CD4-positive, CD25-positive, alpha-beta regulatory T cell (primary cell): ENCODE measurements around the gene ISOC2. TPM values are rescaled to one million over a fixed set of nuclear protein-coding genes. Genes with fewer than 3 reads are reported as not detected.
"Not testable (repeated sequence)": the region's sequence is repeated elsewhere in the genome, so short reads cannot be mapped to it uniquely, and the experiment has no call there.

ENCODE experiments used
- ATAC-seq, 2 donors: fragments of 150-1000 bp; cut with Tn5 transposase; one replicate each; pipeline ENCODE4 v1.10.0; 2021; ENCODE audit warnings: low read depth in 2 of 2, moderate number of reproducible peaks in 2 of 2, moderate library complexity in 1 of 2
- DNase-seq, 3 donors: peaks; one replicate each; pipeline versions ENCODE4 v3.0.0 to v3.0.0-alpha.2; 2012 to 2022; ENCODE audit warnings: mixed read lengths in 1 of 3
- H3K27ac ChIP-seq: one replicate; pipeline ENCODE4 v1.7.0; 2013; ENCODE audit warnings: mild to moderate bottlenecking, low read length; ENCODE audit not compliant: insufficient read depth, poor library complexity, severe bottlenecking
- H3K27me3 ChIP-seq: one replicate; pipeline ENCODE4 v1.7.0; 2013; ENCODE audit warnings: low read length; ENCODE audit not compliant: control insufficient read depth, insufficient read depth
- H3K36me3 ChIP-seq: one replicate; pipeline ENCODE4 v1.7.0; 2013; ENCODE audit warnings: mild to moderate bottlenecking, low read length, moderate library complexity; ENCODE audit not compliant: control insufficient read depth, insufficient read depth
- H3K4me1 ChIP-seq: 2 replicates; pipeline ENCODE4 v1.7.0; 2013; ENCODE audit warnings: mild to moderate bottlenecking, low read length; ENCODE audit not compliant: insufficient read depth, control insufficient read depth, poor library complexity, severe bottlenecking
- H3K4me3 ChIP-seq: one replicate; pipeline ENCODE4 v1.7.0; 2013; ENCODE audit warnings: low read depth, mild to moderate bottlenecking, low read length, moderate library complexity
- H3K9me3 ChIP-seq, 2 experiments: 1 replicate in 1 of 2; 2 replicates in 1 of 2; pipeline ENCODE4 v1.7.0; 2013; ENCODE audit warnings: low read length in 2 of 2, mild to moderate bottlenecking in 1 of 2, moderate library complexity in 1 of 2; ENCODE audit not compliant: control insufficient read depth in 2 of 2
- H3K27ac Mint-ChIP-seq, 3 donors: one replicate each; pipeline ENCODE4 v1.8.0; 2020 to 2022; ENCODE audit warnings: mild to moderate bottlenecking in 3 of 3, mixed read lengths in 3 of 3, moderate library complexity in 2 of 3
- H3K27me3 Mint-ChIP-seq: one replicate; pipeline ENCODE4 v1.8.0; 2022; ENCODE audit warnings: mild to moderate bottlenecking, mixed read lengths
- H3K36me3 Mint-ChIP-seq: one replicate; pipeline ENCODE4 v1.8.0; 2020; ENCODE audit warnings: mixed read lengths
- H3K4me1 Mint-ChIP-seq, 4 donors: one replicate each; pipeline ENCODE4 v1.8.0; 2020 to 2022; ENCODE audit warnings: mixed read lengths in 4 of 4, mild to moderate bottlenecking in 1 of 4
- H3K4me3 Mint-ChIP-seq, 4 donors: one replicate each; pipeline ENCODE4 v1.8.0; 2020 to 2022; ENCODE audit warnings: mild to moderate bottlenecking in 4 of 4, mixed read lengths in 4 of 4, moderate library complexity in 3 of 4
- H3K9me3 Mint-ChIP-seq, 7 donors: one replicate each; pipeline ENCODE4 v1.8.0; 2020 to 2022; ENCODE audit warnings: mixed read lengths in 7 of 7, mild to moderate bottlenecking in 3 of 7, moderate library complexity in 2 of 7
- polyA plus RNA-seq, 4 donors: library from polyadenylated mRNA; unstranded; fragments of 300-500 nt; fragmentation: Illumina TruSeq; gene quantifications; one replicate each; pipeline ENCODE4 v1.2.3, GENCODE V29; 2021
- total RNA-seq: library from RNA; stranded (reverse); gene quantifications from one replicate; pipeline ENCODE4 v1.2.3, GENCODE V29; 2022

ISOC2 gene
- total and polyA plus RNA-seq, 5 donors from 2014 or later, result 6.3 to 34.1 (median 24.9) TPM

DNA sequence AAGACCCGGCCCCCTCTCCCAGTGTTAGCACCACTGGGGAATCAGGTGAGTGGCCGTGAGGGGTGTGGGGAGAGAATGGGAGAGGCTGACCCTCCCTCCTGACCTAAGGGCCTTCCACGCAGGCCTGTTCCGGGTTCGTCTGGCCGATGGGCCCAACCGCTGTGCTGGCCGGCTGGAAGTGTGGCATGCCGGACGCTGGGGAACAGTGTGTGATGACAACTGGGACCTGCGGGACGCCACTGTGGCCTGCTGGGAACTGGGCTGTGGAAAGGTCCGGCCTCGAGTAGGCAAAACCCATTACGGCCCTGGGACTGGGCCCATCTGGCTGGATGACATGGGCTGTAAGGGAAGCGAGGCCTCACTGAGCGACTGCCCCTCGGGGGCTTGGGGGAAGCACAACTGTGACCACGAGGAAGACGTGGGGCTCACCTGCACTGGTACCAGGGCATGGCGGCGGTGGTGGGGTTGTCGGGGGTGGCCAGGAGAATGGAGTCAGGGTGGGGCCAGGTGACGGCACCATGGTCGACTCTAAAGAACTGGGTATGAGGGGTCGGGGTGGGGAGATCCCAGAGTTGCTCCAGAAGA lies 39.0 kb upstream of the ISOC2 start:
- H3K27me3 ChIP-seq, result no peaks in the 10 kb centered on the region
- Mint-ChIP-seq H3K9me3 (no peaks in the 10 kb centered on the region), H3K4me3 (peak overlapping the region in 1 of 4 donors; percentile 54), H3K4me1 (peaks cover 0 to 17% (median 7%) of the 10 kb centered on the region in 4 donors), H3K27ac (no peak overlapping the region), H3K27me3 (peaks cover 8% of the 10 kb centered on the region), H3K36me3 (peaks cover 4% of the 10 kb centered on the region)
- H3K4me1 ChIP-seq, result peaks cover 11% of the 10 kb centered on the region
- H3K4me3 ChIP-seq, result no peak overlapping the region
- H3K9me3 ChIP-seq, result no peaks in the 10 kb centered on the region
- H3K27ac ChIP-seq, result no peak overlapping the region
- H3K36me3 ChIP-seq, result no peaks in the 10 kb centered on the region
- DNase-seq (no peak), ATAC-seq (no peak)

DNA sequence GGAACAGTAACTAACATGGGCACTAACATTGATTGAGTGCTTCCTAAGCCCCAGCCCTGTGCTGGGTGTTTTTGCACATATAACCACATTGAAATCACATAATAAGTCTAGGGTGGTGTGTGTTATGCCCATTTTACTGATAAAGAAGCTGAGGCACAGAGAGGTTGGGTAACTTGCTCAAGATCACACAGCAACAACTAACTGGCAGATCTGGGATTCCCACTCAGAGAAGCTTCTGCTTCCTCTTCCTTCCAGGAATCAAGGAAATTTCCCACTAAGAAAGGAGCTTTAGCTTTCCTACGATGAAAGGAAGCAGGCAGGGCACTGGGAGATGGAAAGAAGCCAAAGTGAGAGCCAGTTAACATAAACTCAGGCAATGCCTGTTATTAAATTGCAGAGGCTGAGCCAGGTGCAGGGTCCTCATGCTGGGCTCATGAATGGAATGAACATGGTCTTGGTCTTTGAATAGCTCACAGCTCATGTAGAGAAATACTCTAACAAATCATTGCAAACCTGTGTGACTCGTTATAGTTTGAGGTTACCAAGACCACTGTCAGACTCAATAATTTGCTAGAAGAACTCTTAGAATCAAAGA lies 36.9 kb upstream of the ISOC2 start:
- H3K27ac ChIP-seq, result no peak overlapping the region
- no peak overlapping the region for H3K27ac Mint-ChIP-seq
- H3K9me3 Mint-ChIP-seq, result no peaks in the 10 kb centered on the region
- H3K27me3 ChIP-seq, result no peaks in the 10 kb centered on the region
- H3K4me1 Mint-ChIP-seq, result peaks cover 0 to 14% (median 3%) of the 10 kb centered on the region in 4 donors
- peaks cover 1% of the 10 kb centered on the region for H3K4me1 ChIP-seq
- no peak overlapping the region for H3K4me3 Mint-ChIP-seq
- no peak overlapping the region for H3K4me3 ChIP-seq
- H3K36me3 ChIP-seq, result no peaks in the 10 kb centered on the region
- DNase-seq (no peak), ATAC-seq (no peak)
- peaks cover 4% of the 10 kb centered on the region for H3K36me3 Mint-ChIP-seq
- no peaks in the 10 kb centered on the region for H3K9me3 ChIP-seq
- H3K27me3 Mint-ChIP-seq, result no peaks in the 10 kb centered on the region

DNA sequence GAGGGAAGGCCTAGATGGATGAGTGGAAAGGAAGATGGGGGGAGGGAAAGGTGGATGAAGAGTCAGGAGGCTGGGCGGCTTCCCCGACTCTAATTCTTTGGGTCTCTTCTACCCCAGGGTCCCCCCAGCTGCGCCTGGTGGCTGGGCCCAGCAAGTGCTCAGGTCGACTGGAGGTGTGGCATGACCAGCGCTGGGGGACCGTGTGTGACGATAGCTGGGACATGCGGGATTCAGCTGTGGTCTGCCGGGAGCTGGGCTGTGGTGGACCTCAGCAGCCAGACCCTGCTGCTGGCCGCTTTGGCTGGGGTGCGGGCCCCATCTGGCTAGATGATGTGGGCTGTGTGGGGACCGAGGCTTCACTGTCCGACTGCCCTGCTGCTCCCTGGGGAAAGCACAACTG lies 36.3 kb upstream of the ISOC2 start:
- Histone ChIP-seq H3K4me1 (no peaks in the 10 kb centered on the region), H3K36me3 (no peaks in the 10 kb centered on the region), H3K27me3 (no peaks in the 10 kb centered on the region), H3K4me3 (no peak overlapping the region), H3K9me3 (no peaks in the 10 kb centered on the region), H3K27ac (no peak overlapping the region)
- peaks cover 0 to 11% (median 3%) of the 10 kb centered on the region in 4 donors for H3K4me1 Mint-ChIP-seq
- no peaks in the 10 kb centered on the region for H3K9me3 Mint-ChIP-seq
- H3K27me3 Mint-ChIP-seq, result no peaks in the 10 kb centered on the region
- H3K36me3 Mint-ChIP-seq, result peaks cover 4% of the 10 kb centered on the region
- ATAC-seq (no peak), DNase-seq (no peak)
- peak overlapping the region in 1 of 3 donors; percentile 44 for H3K27ac Mint-ChIP-seq
- no peak overlapping the region for H3K4me3 Mint-ChIP-seq

DNA sequence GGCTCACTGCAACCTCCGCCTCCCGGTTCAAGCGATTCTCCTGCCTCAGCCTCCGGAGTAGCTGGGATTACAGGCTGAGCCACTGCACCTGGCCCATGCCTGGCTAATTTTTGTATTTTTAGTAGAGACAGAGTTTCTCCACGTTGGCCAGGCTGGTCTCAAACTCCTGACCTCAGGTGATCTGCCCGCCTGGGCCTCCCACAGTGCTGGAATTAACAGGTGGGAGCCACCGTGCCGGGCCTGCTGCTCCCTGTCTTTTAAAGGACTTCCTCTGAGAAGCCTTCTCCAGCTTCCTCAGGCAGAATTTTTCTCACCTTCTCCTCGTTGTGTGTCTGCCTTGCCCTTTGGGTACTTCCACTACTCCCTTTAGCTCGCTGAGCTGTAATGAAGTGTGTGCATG lies 35.4 kb upstream of the ISOC2 start:
- not testable (repeated sequence) for H3K27ac ChIP-seq, DNase-seq, H3K36me3 Mint-ChIP-seq, H3K4me3 ChIP-seq, H3K27ac Mint-ChIP-seq, H3K4me1 ChIP-seq, ATAC-seq, H3K4me3 Mint-ChIP-seq, H3K9me3 ChIP-seq, H3K27me3 Mint-ChIP-seq, H3K9me3 Mint-ChIP-seq, H3K36me3 ChIP-seq, H3K4me1 Mint-ChIP-seq, H3K27me3 ChIP-seq

DNA sequence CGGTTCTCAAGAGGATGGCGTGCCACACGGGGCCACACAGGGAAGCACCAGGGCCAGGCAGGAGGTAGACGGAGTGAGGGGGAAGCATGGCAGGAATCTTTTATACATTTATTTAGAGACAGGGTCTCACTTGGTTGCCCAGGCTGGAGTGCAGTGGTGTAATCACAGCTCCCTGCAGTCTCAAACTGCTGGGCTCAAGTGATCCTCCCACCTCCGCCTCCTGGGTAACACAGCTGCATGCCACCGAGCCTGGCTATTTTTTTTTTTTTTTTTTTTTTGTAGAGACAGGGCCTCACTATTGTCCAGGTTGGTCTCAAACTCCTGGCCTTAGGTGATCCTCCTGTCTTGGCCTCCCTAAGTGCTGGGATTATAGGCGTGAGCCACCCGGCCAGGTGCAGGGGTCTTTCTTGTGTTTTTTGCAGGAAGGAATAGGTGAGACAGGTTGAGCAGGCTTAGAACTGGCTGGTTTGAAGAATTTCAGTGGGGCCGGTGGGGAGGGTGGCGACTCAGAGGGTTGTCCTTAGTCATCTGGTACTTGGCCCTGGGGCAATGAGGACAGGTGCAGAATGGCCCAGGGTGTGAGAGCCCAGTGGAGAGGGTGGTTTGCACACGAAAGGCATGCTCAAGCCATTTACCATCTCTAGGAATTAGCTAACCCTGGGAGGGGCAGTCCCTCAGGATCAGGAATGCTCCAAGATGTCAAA lies 34.4 kb upstream of the ISOC2 start:
- Histone ChIP-seq H3K27ac (no peak overlapping the region), H3K36me3 (no peaks in the 10 kb centered on the region), H3K4me3 (no peak overlapping the region), H3K4me1 (no peaks in the 10 kb centered on the region), H3K9me3 (no peaks in the 10 kb centered on the region), H3K27me3 (no peaks in the 10 kb centered on the region)
- Mint-ChIP-seq H3K36me3 (peaks cover 4% of the 10 kb centered on the region), H3K4me3 (no peak overlapping the region), H3K9me3 (no peaks in the 10 kb centered on the region), H3K4me1 (peaks cover 0 to 6% (median 0%) of the 10 kb centered on the region in 4 donors), H3K27ac (peak overlapping the region in 1 of 3 donors; percentile 59), H3K27me3 (no peaks in the 10 kb centered on the region)
- DNase-seq (no peak), ATAC-seq (no peak)

DNA sequence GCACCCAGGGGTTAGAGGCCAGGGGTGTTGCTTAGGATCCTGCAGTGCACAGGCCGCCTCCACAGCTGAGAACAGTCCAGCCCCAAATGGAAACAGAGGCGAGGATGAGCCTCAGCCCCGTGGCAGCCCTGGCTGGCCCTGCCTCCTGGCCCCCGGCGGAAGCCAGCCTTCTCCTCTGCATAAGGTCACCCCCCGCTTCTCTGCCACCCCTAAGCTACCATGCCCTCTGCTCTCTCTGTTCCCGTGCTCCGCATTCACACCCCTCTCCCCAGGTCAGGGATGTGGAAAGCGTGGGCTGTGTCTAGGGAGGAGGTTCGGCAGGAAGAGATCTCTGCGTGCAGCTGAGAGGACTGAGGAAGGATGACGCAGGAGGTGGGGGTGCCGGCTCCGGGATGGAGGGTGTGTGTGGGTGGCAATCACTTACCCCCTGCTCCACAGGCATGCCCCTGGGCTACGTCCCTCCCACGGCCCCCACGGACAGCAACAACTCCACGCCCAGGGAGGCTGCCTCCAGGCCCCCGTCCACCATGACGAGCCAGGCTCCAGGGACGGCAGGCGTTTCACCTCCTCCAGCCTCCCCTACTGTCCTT lies 32.8 kb upstream of the ISOC2 start:
- no peak for DNase-seq
- no peaks in the 10 kb centered on the region for H3K27me3 Mint-ChIP-seq

DNA sequence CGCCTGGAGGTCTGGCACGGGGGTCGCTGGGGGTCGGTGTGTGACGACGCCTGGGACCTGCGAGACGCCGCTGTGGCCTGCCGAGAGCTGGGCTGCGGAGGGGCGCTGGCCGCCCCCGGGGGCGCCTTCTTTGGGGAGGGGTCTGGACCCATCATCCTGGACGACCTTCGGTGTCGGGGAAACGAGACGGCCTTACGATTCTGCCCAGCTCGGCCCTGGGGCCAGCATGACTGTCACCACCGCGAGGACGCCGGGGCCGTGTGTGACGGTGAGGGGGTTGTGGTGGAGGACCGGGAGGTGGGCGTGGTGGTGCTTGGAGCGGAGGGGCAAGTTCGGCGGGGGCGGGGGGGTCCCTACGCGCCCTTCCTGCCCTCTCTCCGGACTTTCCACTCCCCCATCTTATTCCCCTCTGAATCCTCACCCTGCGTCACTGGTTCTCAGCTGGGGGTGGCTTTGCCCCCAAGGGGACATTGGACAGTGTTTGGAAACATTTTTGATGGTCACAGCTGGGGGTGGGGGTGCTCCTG lies 32.3 kb upstream of the ISOC2 start:
- H3K4me3 ChIP-seq, result no peak overlapping the region
- Mint-ChIP-seq H3K4me3 (no peak overlapping the region), H3K4me1 (peaks cover 0 to 6% (median 0%) of the 10 kb centered on the region in 4 donors), H3K27ac (no peak overlapping the region), H3K27me3 (no peaks in the 10 kb centered on the region), H3K9me3 (no peaks in the 10 kb centered on the region), H3K36me3 (peaks cover 4% of the 10 kb centered on the region)
- DNase-seq (no peak), ATAC-seq (no peak)
- H3K9me3 ChIP-seq, result no peaks in the 10 kb centered on the region
- no peaks in the 10 kb centered on the region for H3K27me3 ChIP-seq
- H3K4me1 ChIP-seq, result no peaks in the 10 kb centered on the region
- no peaks in the 10 kb centered on the region for H3K36me3 ChIP-seq
- no peak overlapping the region for H3K27ac ChIP-seq

More for the DNA sequence above, 32.8 kb upstream of the ISOC2 start:
- Histone ChIP-seq H3K27me3 (no peaks in the 10 kb centered on the region), H3K4me3 (no peak overlapping the region), H3K27ac (no peak overlapping the region), H3K36me3 (no peaks in the 10 kb centered on the region), H3K4me1 (no peaks in the 10 kb centered on the region), H3K9me3 (no peaks in the 10 kb centered on the region)
- Mint-ChIP-seq H3K4me3 (peak overlapping the region; percentile 19 to 91 (median 74)), H3K4me1 (peaks cover 0 to 6% (median 0%) of the 10 kb centered on the region in 4 donors), H3K9me3 (no peaks in the 10 kb centered on the region), H3K27ac (no peak overlapping the region), H3K36me3 (peaks cover 4% of the 10 kb centered on the region)
- peak; percentile 31 for ATAC-seq
